Stimulated activated CD8-positive, alpha-beta memory T cell treated with anti-CD3 and anti-CD28 coated beads, Interleukin-7, amount 100 ng/mL, for 48 hours (primary cell): Measurements from ENCODE around the gene RAB6B.
"Not testable (repeated sequence)": the region's sequence is repeated elsewhere in the genome, so short reads cannot be mapped to it uniquely, and the experiment has no call there.

Experiments
- DNase-seq, 2 donors: peaks; one replicate each; pipeline ENCODE4 v3.0.0-alpha.2; 2020; ENCODE audit warnings: low read depth in 1 of 2; ENCODE audit errors: extremely low read depth in 1 of 2

RAB6B gene

DNA sequence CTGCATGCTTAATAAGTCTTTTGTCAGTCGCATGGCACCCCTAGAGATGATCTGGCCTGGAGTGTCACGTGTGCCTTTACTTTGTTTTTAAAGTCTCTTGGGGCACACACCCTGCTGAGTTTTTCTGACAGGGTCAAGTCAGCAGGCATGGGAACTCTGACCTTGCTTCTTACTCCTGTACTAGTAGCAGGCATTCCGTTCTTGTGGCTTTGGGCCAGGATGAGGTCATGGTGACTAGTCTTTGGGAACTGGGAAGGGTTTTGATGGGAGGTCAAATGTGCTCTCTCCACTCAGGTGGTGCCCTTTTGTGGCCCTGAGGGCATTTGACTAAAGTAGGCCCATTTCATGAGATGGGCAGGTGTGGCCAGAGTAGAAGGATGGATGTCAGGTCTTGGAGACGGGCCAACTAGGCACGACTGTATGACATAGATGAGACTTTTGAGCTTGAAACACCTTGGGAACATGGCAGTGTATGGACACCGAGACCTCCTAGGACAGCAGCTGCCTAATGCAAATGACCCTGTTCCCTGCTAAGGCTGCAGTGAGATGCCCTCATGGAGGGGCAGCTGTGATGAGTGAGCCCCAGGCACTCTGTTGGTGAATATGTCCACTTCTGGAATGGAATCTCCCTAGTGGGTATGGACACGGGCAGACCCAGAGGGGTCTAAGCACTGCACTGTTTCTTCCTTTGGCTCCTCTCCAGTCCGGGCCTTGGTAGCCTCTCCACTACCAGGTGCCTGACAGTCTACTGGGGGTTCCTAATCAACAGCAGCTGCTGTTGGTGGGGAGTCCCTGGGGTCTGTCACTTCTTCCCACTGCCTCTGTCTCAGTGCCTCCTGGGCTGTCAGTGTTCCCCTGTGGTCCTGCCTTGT lies 73.7 kb downstream of the RAB6B start:
- no peak for DNase-seq

DNA sequence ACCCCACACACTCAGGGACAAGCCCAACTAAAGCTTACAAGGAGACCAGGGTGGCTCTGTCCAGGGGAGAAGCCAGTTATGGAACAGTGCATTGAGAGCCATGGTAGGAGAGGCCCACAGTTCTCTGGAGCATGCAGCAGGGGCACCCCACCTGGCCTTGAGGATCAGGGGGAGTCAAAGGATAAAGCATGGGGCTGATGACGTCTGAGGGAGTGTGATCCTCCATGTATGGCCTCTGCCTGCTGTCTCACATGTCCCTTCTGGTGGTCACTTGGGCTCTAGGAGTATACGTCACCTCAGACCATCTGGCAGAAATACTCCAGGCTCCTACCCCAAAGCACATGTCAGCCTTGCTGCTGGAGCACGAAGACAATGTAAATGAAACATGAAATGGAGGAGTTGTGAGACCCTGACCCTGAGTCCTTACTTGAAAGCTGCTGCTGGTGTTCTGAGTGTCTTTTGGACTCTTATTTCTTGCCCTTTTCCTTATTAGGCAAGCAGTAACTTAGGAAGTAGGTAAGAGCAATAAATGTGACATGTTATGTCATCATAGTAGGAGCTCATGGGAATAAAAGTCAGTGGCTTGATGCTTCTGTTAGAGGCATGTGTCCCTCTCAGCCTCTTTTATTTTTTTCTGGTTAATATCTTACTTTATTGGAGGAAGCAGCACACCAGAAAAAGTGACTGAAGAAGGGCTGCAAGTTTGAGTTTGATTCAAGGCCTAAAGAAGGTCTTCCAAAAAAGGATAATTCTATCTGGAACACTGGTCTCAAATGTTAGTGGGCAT lies 74.6 kb downstream of the RAB6B start:
- no peak for DNase-seq

DNA sequence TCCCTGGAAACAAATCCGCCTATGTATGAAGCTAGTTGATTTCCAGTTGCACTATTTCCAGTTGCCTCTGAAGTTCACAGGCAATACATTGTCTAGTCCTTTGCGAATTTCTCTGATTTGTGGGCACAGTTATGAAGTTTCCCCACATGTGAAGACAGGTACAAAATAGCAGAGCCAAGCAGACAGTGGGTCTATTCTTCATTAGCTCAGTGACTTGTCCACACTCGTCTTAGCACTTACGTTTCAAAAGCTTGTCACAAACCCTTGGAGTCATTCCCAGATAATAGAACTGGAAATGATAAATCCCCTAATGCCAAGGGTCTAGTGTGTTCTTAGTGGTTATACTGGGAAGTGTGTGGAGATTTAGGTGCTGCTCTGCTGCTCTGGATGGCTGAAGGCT lies 75.6 kb downstream of the RAB6B start:
- no peak for DNase-seq

DNA sequence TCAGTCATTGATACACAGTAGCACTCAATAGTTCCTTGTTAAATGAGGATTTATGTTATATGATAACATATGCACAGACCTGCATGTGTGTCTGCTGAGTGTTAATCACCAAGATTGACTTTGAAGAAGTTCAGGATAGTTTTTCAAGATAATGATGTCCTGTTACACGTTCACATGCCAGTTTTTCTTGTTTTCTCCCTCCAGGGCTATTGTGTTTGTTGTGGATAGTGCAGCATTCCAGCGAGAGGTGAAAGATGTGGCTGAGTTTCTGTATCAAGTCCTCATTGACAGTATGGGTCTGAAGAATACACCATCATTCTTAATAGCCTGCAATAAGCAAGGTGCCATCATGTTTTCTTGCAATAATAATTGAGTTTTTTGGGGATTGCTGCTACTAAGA lies 80.3 kb downstream of the RAB6B start:
- DNase-seq: no peak

DNA sequence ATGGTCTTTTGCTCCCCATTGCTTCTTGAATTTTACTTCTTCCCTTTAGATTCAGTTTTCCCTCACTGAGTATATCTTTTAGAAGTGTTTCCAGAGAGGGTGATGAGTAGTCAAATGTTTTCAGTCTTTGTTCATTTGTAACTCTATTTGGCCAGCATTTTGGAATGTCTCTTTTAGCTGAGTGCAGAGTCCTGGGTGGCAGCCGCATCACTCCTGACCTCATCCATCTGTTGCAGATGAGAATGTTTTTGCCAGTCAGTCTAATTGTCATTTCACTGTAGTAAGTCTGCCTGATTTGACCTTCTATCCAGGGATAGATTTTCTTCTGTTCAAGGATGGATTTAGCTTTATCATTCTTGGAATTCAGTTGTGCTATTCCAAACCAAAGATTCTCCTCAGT lies 82.8 kb downstream of the RAB6B start:
- no peak for DNase-seq

DNA sequence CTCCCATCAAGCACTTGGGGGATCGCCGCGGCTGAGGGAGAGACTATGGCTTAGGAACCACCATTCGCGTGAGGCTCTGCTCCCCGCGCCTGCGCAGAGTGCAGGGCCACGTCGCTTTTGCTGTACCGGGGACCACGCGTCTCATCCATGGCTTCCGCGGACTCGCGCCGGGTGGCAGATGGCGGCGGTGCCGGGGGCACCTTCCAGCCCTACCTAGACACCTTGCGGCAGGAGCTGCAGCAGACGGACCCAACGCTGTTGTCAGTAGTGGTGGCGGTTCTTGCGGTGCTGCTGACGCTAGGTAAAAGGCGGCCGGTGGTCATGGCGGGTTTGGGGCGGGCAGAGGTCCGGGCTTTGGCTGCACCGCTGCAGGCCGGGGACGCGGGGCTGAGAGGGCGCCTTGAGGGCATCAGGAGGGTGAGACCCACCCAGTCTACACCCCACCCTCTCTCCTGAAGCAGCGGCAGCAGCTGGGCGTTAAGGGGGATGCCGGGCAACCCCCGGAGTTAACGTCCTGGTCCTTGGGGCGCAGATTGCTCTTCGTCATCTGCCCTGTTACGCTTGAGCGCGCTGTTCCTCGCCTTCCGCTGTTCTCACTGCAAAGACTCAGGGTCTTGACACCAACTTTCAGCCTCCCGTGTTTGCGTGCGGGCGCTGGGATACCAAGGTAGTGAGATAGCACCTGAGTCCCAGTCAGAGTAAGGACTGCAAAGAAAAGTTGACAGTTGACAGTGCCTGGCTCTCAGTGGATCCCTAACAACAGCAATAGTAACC lies 89.8 kb downstream of the RAB6B start, which contains the start of gene SRPRB:
SRPRB (plus strand) TSS at position 114 of the 774 bp plus-strand sequence; CDS start at position 148, 34 bp downstream.
- peak; percentile 90 to 96 for DNase-seq

DNA sequence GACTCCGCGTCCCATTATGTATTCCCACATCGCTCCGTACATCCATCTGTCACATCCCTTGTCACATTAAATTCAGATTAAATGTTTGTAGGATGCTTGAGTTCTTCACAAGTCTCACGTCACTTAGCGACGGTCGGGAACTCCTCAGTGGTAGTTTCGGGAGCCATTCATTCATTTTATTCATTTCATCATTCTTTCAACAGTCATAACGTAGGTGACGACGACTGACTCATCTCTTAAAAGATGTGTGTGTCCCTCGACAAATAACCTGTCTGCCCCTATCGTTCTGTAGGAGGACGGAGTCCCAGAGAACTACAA lies 90.3 kb downstream of the RAB6B start:
- DNase-seq: no peak

DNA sequence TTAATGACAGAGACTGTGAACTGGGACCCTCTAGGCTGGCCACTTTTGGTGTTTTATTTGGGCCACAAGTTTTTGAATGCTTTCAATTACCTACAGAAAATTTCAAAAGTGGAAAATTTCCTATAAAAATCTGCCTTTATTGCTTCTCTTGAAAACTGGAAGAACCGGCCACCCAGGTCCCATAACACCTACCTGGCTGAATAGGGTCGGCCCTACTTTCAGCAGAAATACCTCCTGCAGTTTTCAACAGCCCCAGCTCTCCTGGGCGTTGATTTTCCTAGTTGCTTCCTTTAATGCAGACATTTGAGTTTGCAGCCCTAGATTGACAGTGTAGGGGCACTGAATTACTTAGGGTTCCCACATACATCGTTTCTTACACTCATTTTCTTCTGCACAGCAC lies 90.8 kb downstream of the RAB6B start:
- DNase-seq: no peak

DNA sequence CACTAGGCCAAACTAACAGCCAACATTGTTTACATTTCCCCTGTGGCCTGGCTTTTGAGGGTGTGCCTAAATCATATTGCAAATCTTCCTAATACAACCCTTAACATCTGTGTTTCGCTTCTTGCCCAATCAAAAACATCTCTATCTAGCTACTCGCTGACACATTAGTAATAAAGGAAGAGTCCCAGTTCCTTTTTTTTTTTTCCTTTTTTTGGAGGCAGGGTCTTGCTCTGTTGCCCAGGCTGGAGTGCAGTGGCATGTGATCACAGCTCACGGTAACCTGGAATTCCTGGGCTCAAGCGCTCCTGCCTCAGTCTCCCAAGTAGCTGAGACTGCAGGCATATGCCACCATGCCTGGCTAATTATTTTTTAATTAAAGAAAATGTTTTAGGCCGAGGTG lies 92.2 kb downstream of the RAB6B start:
- no peak for DNase-seq

DNA sequence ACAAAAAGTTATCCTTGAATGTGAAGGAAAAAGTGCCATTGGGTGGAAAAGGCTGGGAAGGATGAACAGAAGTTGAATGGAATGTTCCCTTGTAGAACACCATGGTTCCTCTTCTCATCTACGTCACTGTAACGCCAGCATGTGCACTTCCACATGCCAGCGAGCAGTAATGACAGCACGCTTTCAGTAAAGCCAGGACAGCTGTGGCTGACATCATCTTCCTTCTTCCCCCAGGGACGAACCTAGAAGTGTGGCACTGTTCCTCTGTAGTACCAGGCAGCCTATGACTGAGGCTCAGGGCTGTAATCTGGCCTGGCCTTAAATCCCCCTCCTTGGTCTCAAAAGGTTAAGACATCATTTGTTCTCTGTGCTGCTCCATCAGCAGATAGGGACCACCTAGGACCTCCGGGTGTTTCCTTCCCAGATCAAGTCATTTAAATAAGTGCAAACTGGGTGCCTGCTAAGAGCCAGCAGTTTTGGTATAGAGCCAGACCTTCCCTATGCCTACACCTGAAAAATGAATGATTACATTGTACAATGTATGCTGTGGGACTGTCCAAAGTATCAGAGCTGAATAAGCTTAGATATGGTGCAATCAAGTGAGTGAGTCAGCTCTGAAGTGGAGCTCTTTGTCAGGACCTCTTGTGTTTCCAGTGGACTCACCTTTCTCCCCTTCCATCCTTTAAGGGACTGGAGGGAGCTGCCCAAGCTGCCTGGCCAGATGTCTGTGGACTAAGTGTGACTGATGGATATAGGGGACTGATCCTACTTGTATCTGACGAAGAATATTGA lies 95.7 kb downstream of the RAB6B start:
- DNase-seq: no peak

DNA sequence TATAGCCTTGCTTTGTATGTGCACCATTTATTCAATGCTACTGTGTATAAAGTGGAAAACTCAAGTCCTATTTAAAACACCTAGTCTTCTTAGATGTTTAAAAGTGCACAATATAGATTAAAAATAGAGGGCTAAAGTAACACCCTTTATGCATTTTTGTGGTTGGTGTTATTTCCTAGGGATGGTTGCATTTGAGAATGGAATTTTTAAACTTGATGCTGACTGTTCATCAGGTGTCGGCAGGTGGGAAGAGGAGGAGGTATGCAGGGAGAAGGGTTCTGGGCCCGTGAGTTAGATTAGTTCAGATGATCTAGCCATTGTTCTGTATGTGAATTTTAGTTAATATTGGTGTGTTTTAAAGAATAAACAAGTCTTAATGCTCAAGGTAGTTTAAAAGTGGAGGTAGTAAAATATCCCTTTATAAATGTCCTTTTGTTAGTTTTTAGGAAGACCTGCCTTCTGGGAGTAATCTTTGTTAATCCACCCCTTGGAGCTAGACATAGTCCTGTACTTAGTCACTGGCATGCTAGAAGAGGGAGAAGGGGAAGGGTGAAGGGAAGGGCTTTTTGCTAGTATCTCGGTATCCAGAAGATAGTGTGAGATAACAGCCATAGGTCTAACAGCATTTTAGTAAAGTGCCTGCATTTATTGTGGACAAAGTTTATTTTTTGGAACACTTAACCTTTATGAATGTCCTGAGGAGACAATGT lies 98.1 kb downstream of the RAB6B start:
- no peak for DNase-seq

DNA sequence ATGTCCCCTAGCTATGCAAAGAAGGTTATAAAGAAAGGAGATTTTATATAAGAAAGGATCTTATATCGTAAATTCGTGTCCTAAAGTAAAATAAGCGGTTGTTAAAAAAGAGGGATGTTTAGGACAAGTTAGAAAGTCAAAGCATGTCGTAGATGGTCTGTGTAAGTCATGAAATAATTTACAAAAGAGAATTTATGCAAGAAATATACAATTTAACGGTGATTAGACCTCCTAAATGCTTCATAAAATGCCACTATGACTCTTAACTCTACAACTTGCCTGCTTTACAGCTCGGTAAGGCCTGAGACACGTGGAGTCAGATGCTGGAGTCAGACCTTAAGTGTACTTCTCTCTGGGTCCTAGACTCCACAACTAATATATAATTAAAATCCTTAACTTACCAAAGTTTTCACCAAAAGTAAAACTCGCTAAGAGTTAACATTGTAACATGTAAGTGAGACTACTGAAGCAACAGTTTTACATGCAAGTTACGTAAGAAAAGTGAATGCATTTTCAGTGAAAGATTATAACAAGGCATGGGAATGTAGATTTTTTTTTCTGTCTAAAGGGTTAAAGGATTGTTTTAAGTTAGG lies 103.4 kb downstream of the RAB6B start:
- DNase-seq: no peak

DNA sequence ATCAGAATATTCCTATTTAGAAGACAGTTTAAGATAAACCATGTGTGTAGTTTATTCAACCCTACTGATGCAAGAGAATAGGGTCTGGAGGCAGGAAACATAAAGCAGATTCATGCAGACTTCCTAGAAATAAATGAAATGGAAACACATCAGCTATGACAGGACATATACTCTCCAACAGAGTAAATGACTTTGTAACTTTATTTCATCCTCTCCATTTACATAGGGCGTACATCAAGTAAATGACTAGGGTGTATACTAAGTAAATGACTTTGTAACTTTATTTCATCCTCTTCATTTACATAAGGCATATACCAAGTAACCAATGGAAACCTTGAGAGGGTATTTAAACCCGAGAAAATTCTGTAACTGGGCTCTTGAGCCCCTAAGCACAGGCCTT lies 107.7 kb downstream of the RAB6B start:
- no peak for DNase-seq

DNA sequence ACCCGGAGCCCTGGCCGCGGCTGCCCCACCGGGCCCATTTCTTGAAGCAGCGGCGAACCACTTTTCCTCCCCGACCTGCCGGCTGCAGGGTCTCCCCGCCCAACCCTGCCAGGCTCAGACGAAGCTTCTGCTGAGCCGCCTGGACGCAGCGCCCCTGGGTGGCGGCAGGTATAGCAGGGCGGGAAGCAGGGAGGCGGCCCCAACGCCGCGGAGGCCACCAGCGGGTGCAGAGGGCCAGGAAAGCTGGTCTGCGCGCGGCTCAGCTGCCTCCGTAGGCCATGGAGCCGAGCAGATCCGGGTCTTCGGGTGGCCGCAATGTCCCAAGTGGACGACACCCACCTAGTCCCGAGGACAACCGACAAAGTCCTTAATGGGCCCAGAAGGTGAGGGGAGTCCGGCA lies 111.9 kb downstream of the RAB6B start:
- DNase-seq: no peak

DNA sequence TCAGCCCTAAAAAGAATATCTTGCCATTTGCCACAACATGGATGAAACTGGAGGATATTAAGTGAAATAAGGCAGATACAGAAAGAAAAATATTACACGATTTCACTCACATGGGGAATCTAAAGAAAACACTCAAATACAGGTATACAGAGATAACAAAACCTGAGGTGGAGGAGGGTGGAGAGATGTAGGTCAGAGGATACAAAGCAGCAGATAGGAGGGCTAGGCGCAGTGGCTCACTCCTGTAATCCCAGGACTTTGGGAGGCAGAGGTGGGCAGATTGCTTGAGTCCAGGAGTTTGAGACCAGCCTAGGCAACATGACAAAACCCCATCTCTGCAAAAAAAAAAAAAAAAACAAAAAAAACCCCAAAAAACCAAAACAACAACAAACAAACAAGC lies 113.2 kb downstream of the RAB6B start:
- DNase-seq: no peak

DNA sequence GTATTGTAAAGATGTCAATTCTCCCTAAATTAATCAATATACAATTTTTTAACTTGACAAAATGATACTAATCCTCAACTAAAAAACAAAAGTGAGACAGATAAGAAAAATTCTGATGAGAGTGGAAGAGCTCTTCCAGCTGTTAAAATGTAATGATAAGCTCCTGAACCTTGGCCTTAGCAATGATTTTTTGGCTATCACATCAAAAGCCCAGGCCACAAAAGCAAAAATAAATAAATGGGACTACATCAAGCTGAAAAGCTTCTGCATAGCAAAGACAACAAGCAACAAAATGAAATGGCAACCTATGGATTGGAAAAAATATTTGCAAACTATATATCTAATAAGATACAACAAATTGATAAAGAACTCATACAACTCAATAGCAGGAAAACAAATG lies 114.1 kb downstream of the RAB6B start:
- no peak for DNase-seq

DNA sequence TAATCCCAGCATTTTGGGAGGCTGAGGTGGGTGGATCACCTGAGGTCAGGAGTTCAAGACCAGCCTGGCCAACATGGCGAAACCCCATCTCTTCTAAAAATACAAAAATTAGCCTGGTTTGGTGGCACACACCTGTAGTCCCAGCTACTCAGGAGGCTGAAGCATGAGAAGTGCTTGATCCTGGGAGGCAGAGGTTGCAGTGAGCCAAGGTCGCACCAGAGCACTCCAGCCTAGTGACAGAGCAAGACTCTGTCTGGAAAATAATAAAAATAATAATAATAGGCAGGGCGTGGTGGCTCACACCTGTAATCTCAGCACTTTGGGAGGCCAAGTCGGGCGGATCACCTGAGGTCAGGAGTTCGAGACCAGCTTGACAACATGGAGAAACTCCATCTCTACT lies 114.9 kb downstream of the RAB6B start:
- DNase-seq: not testable (repeated sequence)

DNA sequence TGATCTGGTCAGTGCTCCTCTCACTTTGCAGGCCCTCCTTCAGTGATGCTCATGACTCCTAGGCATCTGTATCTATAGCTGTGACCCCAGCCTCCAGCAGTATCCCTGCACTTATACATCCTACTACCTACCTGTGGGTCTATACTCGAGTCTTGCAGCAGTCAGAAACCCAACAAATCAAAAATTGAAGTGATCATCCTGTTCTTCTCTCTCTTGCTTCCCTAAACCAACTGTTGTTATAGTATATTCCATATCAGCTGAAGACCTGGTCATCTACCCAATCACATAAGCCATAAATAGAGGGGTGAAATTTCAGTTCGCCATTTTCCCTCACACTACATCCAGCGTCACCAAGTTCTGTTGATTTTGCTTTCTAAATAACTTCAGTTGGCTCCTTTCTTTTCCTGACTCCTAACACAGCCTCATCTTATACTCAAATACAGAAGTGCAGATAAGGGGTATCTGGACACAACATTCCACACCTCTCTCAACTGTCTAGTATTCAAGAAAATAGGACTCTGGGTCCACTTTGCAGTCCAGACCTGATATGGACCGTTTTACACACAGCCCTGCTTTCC lies 116.0 kb downstream of the RAB6B start:
- DNase-seq: no peak

DNA sequence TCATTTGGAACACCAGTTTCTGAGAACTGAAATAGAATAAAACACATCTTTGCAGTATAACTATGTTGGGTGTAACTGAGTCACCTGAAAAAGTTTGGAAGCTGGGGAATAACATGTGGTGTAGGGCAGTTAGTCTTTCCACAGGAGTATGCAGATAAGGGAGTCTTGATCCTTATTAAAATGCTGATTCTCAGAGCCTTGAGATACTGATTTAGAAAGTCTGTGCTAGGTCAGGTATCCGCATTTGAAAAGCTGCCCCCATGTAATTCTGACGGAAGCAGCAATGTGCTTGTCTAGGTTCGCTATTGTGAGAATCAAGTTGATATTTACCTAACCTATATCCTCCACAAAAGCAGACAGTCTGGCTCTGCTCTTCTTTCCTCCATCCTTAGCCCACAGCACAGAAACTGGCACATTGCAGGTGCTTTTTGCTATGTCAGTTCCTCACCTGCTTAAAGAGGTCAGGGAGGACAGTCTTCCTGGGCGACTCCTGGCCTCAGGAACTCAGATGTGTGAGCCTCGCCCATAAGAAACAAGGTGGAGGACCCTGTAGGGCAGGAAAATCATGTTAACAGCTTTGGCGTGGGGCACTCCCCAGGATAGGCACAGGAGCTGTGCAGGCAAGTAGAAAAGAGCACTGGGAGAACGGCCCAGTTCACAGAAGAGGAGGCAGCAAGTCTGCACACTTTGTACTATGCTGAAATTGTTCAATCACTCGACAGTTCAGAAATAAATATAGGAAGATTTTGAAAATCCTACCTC lies 117.7 kb downstream of the RAB6B start:
- DNase-seq: no peak
